SK-N-SH (cell line): Measurements from ENCODE around the gene SETBP1. TPM values are rescaled to one million over a fixed set of nuclear protein-coding genes. Genes with fewer than 3 reads are reported as not detected.

Source experiments
- CTCF ChIA-PET: fragments of 300-600, 350-600 bp; formaldehyde crosslinking; extraction: SDS; loops from one replicate; lab custom pipeline; 2021; lab: Yijun Ruan, JAX
- POLR2A ChIA-PET: fragments of 350-600 bp; sonication (Branson Sonifier 250); formaldehyde crosslinking; extraction: SDS; loops from one replicate; lab custom pipeline; 2020; ENCODE audit warnings: antibody characterized with exemption, inconsistent platforms; lab: Yijun Ruan, JAX
- DNase-seq: peaks from one replicate; pipeline ENCODE4 v3.0.0; 2012
- H2AFZ ChIP-seq: fragments of 200-600 bp; sonication (generic); 2 replicates; pipeline ENCODE4 v1.8.1; 2016; ENCODE audit warnings: antibody characterized with exemption, mild to moderate bottlenecking, low read depth
- H3F3A ChIP-seq: fragments of 200-600 bp; sonication (generic); replicated peaks from 2 replicates; pipeline ENCODE3; 2016; ENCODE audit warnings: antibody characterized with exemption, mild to moderate bottlenecking; ENCODE audit not compliant: insufficient read depth
- H3K27ac ChIP-seq, 2 experiments: fragments of 200-500 bp in 1 of 2; fragments of 200-600 bp in 1 of 2; sonication (Bioruptor generic) in 1 of 2; sonication (generic), shearing (Covaris generic) in 1 of 2; 2 replicates each; pipeline versions ENCODE4 v1.5.1 to v1.6.1; 2014 to 2016; ENCODE audit warnings: low read depth in 2 of 2, inconsistent platforms in 1 of 2, low read length in 1 of 2, mild to moderate bottlenecking in 1 of 2, mixed read lengths in 1 of 2
- H3K27me3 ChIP-seq: fragments of 200-600 bp; sonication (generic), shearing (Covaris generic); 2 replicates; pipeline ENCODE4 v1.6.1; 2016; ENCODE audit warnings: mixed run types; ENCODE audit not compliant: insufficient read depth
- H3K36me3 ChIP-seq, 2 experiments: fragments of 200-500 bp in 1 of 2; fragments of 200-600 bp in 1 of 2; sonication (Bioruptor generic) in 1 of 2; sonication (generic) in 1 of 2; replicated peaks in 1 of 2; 2 replicates each; pipeline versions ENCODE3 to v1.5.1; 2014 to 2016; ENCODE audit warnings: low read length in 1 of 2, mild to moderate bottlenecking in 1 of 2; ENCODE audit not compliant: insufficient read depth in 2 of 2, control insufficient read depth in 1 of 2
- H3K4me1 ChIP-seq, 2 experiments: fragments of 200-500 bp in 1 of 2; fragments of 200-600 bp in 1 of 2; sonication (Bioruptor generic) in 1 of 2; sonication (generic), shearing (Covaris generic) in 1 of 2; 2 replicates each; pipeline versions ENCODE4 v1.5.1 to v1.6.1; 2014 to 2016; ENCODE audit warnings: low read depth in 1 of 2, low read length in 1 of 2, mixed run types in 1 of 2; ENCODE audit not compliant: insufficient read depth in 2 of 2, control insufficient read depth in 1 of 2
- H3K4me2 ChIP-seq: fragments of 200-600 bp; sonication (generic), shearing (Covaris generic); 2 replicates; pipeline ENCODE4 v1.6.1; 2017; ENCODE audit warnings: mixed run types
- H3K4me3 ChIP-seq, 2 experiments: fragments of 200-500 bp in 1 of 2; fragments of 200-600 bp in 1 of 2; sonication (Bioruptor generic) in 1 of 2; sonication (generic), shearing (Covaris generic) in 1 of 2; 2 replicates each; pipeline versions ENCODE4 v1.5.1 to v1.8.1; 2014 to 2016; ENCODE audit warnings: low read depth in 2 of 2, inconsistent platforms in 1 of 2, low read length in 1 of 2, mild to moderate bottlenecking in 1 of 2, mixed read lengths in 1 of 2, moderate library complexity in 1 of 2
- H3K79me2 ChIP-seq: fragments of 200-600 bp; sonication (generic); 2 replicates; pipeline ENCODE4 v1.8.1; 2017; ENCODE audit warnings: mild to moderate bottlenecking; ENCODE audit not compliant: insufficient read depth
- H3K9ac ChIP-seq: fragments of 200-600 bp; sonication (generic); 2 replicates; pipeline ENCODE4 v1.6.1; 2017; ENCODE audit warnings: mixed run types
- H3K9me2 ChIP-seq: fragments of 200-600 bp; sonication (generic); 2 replicates; pipeline ENCODE4 v1.6.1; 2017; ENCODE audit warnings: mixed run types
- H3K9me3 ChIP-seq: fragments of 200-600 bp; sonication (generic); 2 replicates; pipeline ENCODE4 v1.6.1; 2017; ENCODE audit warnings: mixed run types, mild to moderate bottlenecking, moderate library complexity
- H4K20me1 ChIP-seq: fragments of 200-600 bp; sonication (generic); 2 replicates; pipeline ENCODE4 v1.6.1; 2017; ENCODE audit warnings: mild to moderate bottlenecking, mixed run types; ENCODE audit not compliant: insufficient read depth
- CHD2 ChIP-seq: fragments of 150-350 bp; IDR thresholded peaks from 2 replicates; pipeline ENCODE4 v1.6.1; 2018; ENCODE audit warnings: low read length; ENCODE audit not compliant: partially characterized antibody
- ELF1 ChIP-seq: IDR thresholded peaks from 2 replicates; pipeline ENCODE4 v1.4.0; 2012
- EP300 ChIP-seq, 2 experiments: IDR thresholded peaks; 2 replicates each; pipeline versions ENCODE4 v1.4.0 to v1.6.1; 2012; ENCODE audit warnings: borderline replicate concordance in 1 of 2, low read depth in 1 of 2, low read length in 1 of 2
- FOXM1 ChIP-seq: IDR thresholded peaks from 2 replicates; pipeline ENCODE4 v1.4.0; 2012; ENCODE audit warnings: low read depth, mild to moderate bottlenecking
- GABPA ChIP-seq: IDR thresholded peaks from 2 replicates; pipeline ENCODE4 v1.4.0; 2012; ENCODE audit warnings: low read depth, mild to moderate bottlenecking
- JUND ChIP-seq: IDR thresholded peaks from 2 replicates; pipeline ENCODE4 v1.4.0; 2012
- MEF2A ChIP-seq: IDR thresholded peaks from 2 replicates; pipeline ENCODE4 v1.4.0; 2012; ENCODE audit warnings: low read depth, borderline replicate concordance
- NRF1 ChIP-seq: IDR thresholded peaks from 2 replicates; pipeline ENCODE4 v1.6.1; 2012; ENCODE audit warnings: low read depth, mild to moderate bottlenecking, low read length
- RAD21 ChIP-seq: IDR thresholded peaks from 2 replicates; pipeline ENCODE4 v1.6.1; 2012; ENCODE audit warnings: mild to moderate bottlenecking, low read length
- RCOR1 ChIP-seq: fragments of 150-350 bp; IDR thresholded peaks from 2 replicates; pipeline ENCODE4 v1.6.1; 2017; ENCODE audit warnings: antibody characterized with exemption, low read length
- RFX5 ChIP-seq: IDR thresholded peaks from 2 replicates; pipeline ENCODE4 v1.6.1; 2012; ENCODE audit warnings: mild to moderate bottlenecking, improper control_type of control experiment, low read length
- RXRA ChIP-seq: IDR thresholded peaks from 2 replicates; pipeline ENCODE4 v1.4.0; 2012; ENCODE audit warnings: low read depth, mild to moderate bottlenecking, borderline replicate concordance
- SMC3 ChIP-seq: IDR thresholded peaks from 2 replicates; pipeline ENCODE4 v1.6.1; 2012; ENCODE audit warnings: low read depth, low read length, improper control_type of control experiment
- YY1 ChIP-seq: IDR thresholded peaks from 2 replicates; pipeline ENCODE4 v1.4.0; 2012; ENCODE audit warnings: low read depth, mild to moderate bottlenecking
- ZBTB33 ChIP-seq: IDR thresholded peaks from 2 replicates; pipeline ENCODE4 v1.4.0; 2012; ENCODE audit warnings: low read depth, borderline replicate concordance
- WGBS: methylation state at CpG from one replicate; pipeline ENCODE4 v1.1.6; 2017; ENCODE audit warnings: low lambda C conversion rate; 5-methylcytosine and 5-hydroxymethylcytosine counted together
- polyA plus RNA-seq, 3 experiments: library from polyadenylated mRNA; depleted of rRNA; stranded (reverse); fragments of >200 nt; gene quantifications; 2 replicates each; pipeline ENCODE4 v1.2.3, GENCODE V29; 2012
- TF ChIP-seq, protein P1 (sequence below): IDR thresholded peaks from 2 replicates; pipeline ENCODE4 v1.6.1; 2012; ENCODE audit warnings: mild to moderate bottlenecking, low read depth, low read length, moderate library complexity

SETBP1 gene
- polyA plus RNA-seq, 1 of the 3 experiments (the other 2 are of a cell fraction), result 3.0 TPM

- Histone ChIP-seq H2AFZ (no peak overlapping the region), H3F3A (peaks cover under 1% of the 10 kb centered on the region), H3K27me3 (no peaks in the 10 kb centered on the region), H3K9me3 (no peaks in the 10 kb centered on the region), H3K9ac (no peak overlapping the region), H3K4me2 (no peak overlapping the region), H3K9me2 (no peaks in the 10 kb centered on the region), H3K79me2 (no peaks in the 10 kb centered on the region), H3K4me3 (no peak overlapping the region), H3K36me3 (no peaks in the 10 kb centered on the region), H4K20me1 (no peaks in the 10 kb centered on the region), H3K4me1 (peaks cover 0 to 3% of the 10 kb centered on the region in 2 experiments; a peak in 1 of 4 replicates), H3K27ac (no peak overlapping the region)
- POLR2A ChIA-PET, result no interaction called here
- DNase-seq, result no peak
- TF ChIP-seq FOXM1 (no peak), RFX5 (no peak), RCOR1 (no peak), RAD21 (no peak), MEF2A (no peak), YY1 (no peak), ELF1 (no peak), NRF1 (no peak), RXRA (no peak), SMC3 (no peak), ZBTB33 (no peak), GABPA (no peak), CHD2 (no peak), JUND (no peak), EP300 (IDR thresholded peaks at IDR 0.05; ENCODE audit: borderline replicate concordance in 1 of 2, low read depth in 1 of 2, low read length in 1 of 2) (no peak)
- TF ChIP-seq, protein P1, sequence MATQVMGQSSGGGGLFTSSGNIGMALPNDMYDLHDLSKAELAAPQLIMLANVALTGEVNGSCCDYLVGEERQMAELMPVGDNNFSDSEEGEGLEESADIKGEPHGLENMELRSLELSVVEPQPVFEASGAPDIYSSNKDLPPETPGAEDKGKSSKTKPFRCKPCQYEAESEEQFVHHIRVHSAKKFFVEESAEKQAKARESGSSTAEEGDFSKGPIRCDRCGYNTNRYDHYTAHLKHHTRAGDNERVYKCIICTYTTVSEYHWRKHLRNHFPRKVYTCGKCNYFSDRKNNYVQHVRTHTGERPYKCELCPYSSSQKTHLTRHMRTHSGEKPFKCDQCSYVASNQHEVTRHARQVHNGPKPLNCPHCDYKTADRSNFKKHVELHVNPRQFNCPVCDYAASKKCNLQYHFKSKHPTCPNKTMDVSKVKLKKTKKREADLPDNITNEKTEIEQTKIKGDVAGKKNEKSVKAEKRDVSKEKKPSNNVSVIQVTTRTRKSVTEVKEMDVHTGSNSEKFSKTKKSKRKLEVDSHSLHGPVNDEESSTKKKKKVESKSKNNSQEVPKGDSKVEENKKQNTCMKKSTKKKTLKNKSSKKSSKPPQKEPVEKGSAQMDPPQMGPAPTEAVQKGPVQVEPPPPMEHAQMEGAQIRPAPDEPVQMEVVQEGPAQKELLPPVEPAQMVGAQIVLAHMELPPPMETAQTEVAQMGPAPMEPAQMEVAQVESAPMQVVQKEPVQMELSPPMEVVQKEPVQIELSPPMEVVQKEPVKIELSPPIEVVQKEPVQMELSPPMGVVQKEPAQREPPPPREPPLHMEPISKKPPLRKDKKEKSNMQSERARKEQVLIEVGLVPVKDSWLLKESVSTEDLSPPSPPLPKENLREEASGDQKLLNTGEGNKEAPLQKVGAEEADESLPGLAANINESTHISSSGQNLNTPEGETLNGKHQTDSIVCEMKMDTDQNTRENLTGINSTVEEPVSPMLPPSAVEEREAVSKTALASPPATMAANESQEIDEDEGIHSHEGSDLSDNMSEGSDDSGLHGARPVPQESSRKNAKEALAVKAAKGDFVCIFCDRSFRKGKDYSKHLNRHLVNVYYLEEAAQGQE, result no peak
- 87% methylated on average over 3 of the region's 3 CpGs for WGBS
- CTCF ChIA-PET, result interaction anchor here (1.0 kb wide), 2 partner anchors 103 to 269 kb away, joined by 3 read pairs; no protein-coding TSS in a partner anchor
Observed at GRCh38 chr18:44673256-44673880, 7.3 kb upstream of the SETBP1 start.
